ENCODE data around the gene SEC16A.

SEC16A gene

GRCh38 chr9:136519263-136520052 is 36.6 kb upstream of the SEC16A start:
- no peak for DNase-seq (ENCODE audit: low read depth in 2 of 2, low spot score in 1 of 2)

GRCh38 chr9:136518623-136519022 is 35.8 kb upstream of the SEC16A start:
- no peak for DNase-seq (ENCODE audit: low read depth in 2 of 2, low spot score in 1 of 2)

DNA sequence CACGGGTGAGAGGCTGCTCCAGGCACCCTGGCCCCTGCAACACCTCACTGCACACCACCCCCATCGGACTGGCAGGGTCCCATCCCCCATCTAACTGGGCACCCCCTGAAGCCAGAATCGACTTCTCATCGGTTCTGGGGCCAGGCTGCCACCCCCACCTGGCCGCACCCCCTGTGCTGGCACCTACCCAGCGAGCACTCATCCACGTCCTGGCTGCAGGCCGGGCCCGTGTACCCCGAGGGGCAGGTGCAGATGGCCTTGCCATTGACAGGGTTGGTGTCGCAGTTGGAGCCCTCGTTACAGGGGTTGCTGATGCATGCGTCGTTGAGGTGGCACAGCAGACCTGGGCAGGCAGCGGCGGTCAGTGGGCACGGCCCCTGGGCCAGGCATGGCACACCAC is 35.1 kb upstream of the SEC16A start:
- no peak for DNase-seq (ENCODE audit: low read depth in 2 of 2, low spot score in 1 of 2)

GRCh38 chr9:136517012-136517743 is 34.3 kb upstream of the SEC16A start:
- no peak for DNase-seq (ENCODE audit: low read depth in 2 of 2, low spot score in 1 of 2)

GRCh38 chr9:136516191-136516654 is 33.4 kb upstream of the SEC16A start:
- DNase-seq (ENCODE audit: low read depth in 2 of 2, low spot score in 1 of 2): no peak

DNA sequence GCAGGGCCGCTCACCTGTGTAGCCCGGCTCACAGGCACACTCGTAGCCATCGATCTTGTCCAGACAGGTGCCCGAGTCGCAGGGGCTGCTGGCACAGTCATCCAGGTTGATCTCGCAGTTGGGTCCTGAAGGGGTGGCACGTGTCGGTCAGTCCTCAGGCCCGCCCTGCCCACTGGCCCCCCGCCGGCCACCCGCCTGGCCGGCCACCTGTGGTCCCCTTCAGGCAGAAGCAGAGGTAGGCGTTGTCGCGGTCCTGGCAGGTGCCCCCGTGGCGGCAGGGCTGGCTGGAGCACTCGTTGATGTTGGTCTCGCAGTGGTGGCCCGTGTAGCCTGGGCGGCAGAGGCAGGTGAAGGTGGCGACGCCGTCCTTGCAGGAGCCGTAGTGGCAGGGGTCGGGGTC is 32.4 kb upstream of the SEC16A start:
- DNase-seq (ENCODE audit: low read depth in 2 of 2, low spot score in 1 of 2): no peak

DNA sequence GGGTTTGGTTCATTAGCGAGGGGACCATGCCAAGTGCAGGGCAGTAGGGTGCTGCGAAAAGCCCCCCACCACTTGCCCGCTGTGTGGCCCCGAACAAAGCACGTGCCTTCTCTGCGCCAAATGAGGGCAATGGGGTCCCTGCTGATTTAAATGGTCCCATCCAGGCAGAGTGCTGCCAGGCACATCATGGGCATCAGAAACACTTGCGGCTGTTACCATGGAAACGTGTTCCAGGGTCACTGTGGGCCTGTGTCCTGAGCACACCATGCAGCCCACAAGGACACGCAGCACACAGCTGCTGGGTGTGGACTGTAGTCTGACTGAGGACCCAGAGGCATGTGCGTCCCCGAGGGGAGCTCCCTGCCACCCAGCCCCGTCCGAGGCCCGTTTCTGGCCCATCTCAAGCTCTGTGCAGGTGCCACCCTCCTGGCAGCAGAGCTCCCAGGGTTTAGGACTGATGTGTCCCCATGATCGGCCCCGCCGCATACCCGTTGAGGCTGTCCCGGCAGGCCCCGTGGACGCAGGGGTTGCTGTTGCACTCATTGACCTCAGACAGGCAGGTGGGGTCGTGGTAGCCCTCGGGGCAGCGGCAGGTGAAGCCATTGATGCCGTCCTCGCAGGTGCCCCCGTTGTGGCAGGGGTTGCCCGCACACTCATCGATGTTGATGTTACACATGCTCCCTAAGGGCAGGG is 31.3 kb upstream of the SEC16A start:
- no peak for DNase-seq (ENCODE audit: low read depth in 2 of 2, low spot score in 1 of 2)

DNA sequence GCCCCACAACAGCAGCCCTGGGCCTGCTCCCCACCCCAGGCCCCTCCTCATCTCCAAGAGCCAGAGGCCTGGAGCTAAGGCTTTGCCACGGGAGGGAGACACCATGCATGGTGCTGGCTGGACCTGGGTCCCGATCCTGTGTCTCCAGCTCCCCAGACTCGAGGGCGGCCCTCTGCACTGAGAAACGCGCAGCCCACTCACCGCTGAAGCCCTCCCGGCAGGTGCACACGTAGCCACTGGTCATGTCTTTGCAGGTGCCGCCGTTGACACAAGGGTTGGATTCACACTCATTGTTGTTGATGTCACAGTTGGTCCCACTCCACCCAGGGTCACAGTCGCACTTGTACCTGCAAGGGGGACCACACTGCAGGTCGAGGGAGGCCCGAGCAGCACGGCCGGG is 30.4 kb upstream of the SEC16A start:
- no peak for DNase-seq (ENCODE audit: low read depth in 2 of 2, low spot score in 1 of 2)

DNA sequence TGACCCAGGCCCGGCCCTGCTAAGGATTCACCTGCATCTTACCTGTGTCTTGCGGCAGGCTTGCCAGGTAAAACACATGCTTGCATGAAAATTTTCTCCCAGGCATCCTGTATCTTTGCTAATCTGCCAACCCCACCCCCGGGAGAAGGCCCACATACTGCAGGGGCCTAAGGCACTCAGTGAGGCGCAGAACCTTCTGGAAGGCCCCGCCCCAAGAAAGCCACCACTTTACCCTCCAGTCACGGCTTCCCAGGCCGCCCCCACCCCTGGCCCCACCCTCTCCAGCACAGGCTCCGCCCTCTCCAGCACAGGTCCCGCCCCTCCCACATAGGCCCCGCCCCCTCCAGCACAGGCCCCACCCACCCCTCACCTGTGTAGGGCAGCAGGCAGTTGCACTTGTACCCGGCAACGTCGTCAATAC is 29.8 kb upstream of the SEC16A start:
- DNase-seq (ENCODE audit: low read depth in 2 of 2, low spot score in 1 of 2): no peak

- DNase-seq (ENCODE audit: low read depth in 2 of 2, low spot score in 1 of 2): no peak
These were observed 29.1 kb upstream of the SEC16A start for GRCh38 chr9:136511670-136512592.

DNA sequence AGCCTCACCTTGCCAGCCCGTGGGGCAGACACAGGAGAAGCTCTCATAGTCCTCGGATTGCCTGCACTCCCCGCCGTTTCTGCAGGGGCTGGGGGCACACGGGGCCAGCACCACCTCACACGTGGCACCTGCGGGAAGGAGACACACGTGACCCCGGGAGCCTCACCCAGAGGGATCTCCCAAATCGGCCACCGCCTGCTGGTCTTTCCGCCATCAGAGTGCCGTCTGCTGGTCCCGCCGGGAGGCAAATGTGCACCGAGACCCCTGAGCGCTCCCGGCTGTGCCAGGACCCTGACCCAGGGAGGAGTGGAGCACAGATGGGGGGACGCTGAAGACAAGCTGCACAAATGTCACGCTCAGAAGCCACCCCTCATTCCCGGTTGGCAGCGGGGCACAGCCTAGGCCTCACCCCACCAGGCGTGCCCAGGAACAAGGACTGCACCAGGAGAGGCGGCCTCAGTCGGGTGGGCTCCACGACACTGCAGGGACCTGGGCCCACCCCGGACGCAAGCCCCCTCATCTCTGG is 28.4 kb upstream of the SEC16A start:
- no peak for DNase-seq (ENCODE audit: low read depth in 2 of 2, low spot score in 1 of 2)

DNA sequence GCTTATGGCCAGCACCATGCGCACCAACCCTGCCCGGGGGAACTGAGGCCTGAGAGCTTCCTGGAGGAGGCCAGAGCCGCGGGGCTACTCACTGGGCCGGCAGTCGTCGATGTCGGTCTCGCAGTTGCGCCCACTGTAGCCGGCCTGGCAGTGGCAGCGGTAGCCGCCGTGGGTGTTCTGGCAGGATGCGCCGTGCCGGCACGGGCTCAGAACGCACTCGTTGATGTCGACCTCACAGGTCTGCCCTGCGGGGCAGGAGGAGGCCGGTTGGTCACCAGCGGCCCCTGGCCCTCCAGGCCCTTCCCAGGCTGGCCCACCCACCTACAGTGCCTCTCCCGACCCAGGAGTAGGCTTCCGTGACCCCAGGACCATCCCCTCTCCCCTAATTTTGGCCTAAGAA is 27.7 kb upstream of the SEC16A start:
- DNase-seq (ENCODE audit: low read depth in 2 of 2, low spot score in 1 of 2): no peak

DNA sequence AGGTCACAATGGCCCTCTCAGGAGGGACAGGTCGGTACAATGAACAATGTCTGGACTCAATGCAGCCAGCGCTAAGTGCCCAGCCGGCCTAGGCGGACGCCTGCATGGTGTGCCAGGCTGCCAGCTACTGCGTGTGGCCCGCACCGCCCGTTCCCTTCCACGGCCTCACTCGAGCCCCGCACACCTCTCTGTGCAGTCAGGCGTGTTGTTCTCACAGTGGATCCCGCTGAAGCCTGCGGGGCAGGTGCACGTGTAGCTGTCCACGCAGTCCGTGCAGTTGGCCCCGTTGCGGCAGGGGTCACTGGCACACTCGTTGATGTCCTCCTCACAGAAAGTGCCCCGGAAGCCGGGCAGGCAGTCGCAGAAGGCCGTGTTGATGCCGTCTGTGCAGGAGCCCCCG is 26.7 kb upstream of the SEC16A start:
- no peak for DNase-seq (ENCODE audit: low read depth in 2 of 2, low spot score in 1 of 2)

- DNase-seq (ENCODE audit: low read depth in 2 of 2, low spot score in 1 of 2): no peak
These were observed 26.1 kb upstream of the SEC16A start for GRCh38 chr9:136508729-136509500.

DNA sequence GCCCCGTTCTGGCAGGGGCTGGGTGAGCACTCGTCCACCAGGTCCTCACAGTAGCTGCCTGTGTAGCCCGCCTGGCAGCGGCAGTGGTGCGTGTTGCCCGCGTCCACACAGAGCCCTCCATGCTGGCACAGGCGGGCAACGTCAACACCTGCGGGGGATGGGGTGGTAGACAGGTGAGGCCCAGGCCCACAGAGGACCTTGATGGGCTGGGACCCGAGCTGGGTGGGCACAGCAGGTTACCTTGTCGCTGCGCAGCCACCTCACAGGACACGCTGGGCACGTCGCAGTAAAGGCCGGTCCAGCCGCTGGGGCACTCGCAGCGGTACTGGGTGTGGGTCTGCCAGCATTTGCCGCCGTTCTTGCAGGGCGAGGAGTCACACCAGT is 25.1 kb upstream of the SEC16A start:
- no peak for DNase-seq (ENCODE audit: low read depth in 2 of 2, low spot score in 1 of 2)

- DNase-seq (ENCODE audit: low read depth in 2 of 2, low spot score in 1 of 2): no peak
These were observed 24.6 kb upstream of the SEC16A start for GRCh38 chr9:136507221-136507991.

DNA sequence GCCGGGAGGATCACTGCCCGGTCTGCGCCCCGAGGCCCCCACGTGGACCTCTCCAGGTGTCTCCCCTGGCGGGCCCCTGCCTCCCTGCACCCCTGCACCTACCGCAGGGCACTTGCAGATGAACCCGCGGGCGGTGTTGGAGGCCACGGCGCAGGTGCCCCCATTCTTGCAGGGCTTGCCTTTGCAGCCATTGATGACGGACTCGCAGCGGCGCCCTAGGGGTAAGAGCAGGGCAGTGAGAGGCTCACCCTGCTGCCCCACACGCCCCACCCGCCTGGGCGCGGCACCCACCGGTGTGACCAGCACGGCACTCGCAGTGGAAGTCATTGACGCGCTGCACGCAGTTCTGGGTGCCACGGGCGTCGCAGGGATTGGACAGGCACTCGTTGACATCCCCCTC is 23.6 kb upstream of the SEC16A start:
- DNase-seq (ENCODE audit: low read depth in 2 of 2, low spot score in 1 of 2): no peak

DNA sequence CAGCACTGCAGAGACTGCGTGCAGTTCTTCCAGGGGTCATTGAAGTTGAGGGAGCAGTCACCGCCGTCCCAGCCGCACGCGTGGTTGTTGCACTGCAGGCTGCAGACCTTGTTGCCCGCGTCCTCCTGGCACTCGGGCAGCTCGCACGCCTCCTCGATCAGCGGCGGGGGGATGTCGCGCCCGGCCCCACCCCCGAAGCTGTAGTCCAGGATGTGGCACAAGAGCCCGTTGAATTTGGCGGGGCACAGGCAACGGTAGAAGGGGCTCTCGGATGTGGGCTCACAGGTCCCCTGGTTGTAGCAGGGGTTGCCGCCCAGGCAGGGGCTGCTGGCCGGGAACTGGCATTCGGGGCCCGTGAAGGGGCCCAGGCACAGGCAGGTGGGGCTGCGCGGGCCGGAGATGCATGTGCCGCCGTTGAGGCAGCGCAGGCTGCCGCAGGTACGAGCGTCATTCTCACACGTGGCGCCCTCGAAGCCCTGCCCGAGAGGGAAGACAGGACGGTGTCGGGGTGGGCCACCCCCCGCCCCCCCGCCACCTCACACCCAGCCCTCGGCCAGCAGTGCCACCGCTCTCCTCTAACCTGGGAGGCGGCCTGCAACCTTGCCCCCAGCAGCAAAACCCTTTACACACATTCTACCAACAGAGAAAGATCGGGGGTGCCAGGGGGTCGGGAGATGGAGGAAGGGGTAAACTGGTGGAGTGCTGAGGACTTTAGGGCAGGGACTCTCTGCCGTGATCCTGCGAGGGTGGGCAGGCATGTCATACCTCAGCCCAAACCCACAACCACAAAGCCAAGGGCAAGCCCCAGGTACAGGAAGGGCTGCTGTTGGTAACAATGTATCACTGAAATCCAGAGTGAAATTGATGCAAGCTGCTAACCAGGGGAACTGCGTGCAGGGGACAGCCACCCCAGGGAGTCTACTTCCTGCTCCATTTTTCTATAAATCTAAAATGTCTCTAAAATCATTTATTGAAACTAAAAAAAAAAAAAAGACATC is 22.9 kb upstream of the SEC16A start:
- no peak for DNase-seq (ENCODE audit: low read depth in 2 of 2, low spot score in 1 of 2)

Measured in stimulated activated CD8-positive, alpha-beta memory T cell treated with anti-CD3 and anti-CD28 coated beads, Interleukin-4, amount 100 ng/mL, for 1 hour (primary cell).